ENCODE data around the gene ZWILCH.

DNA sequence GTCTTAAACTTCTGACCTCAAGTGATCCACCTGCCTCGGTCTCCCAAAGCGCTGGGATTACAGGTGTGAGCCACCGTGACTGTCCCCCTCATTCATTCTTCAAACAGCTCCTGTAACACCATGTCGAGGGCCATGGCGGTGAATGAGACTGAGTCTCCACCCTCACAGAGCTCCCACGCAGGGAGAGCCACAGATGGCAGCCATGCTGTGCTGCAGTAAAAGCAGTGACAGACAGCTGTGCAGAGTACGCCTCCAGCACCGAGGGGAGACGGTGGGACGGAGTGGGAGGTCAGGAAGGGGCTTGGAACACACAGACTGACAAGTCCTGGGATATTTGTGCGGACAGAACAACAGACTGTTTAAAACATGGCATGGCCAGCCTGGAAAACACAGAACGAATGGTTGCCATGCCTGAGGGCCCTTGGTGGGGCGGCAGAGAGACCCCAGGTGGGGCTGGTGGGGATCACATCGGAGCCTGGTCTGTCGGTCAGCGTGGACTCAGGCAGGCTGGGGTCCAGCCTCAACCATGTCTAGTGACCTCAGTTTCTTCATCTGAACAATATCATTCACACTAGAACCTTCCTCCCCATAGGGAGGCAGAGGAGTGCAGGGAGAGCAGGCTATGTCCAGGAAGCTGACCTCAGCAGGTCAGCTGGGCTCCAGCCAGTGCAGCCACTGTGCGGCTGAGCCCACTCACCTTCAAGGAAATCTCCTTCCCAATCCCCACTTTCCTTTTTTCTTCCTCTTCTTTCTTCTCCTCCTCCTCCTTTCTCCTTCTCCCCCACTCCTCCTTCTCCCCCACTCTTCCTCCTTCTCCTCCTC, 81.2 kb downstream of the ZWILCH start:
- TF ChIP-seq YY1 (IDR thresholded peaks at IDR 0.05; ENCODE audit: insufficient read depth, insufficient read length) (no peak), SUZ12 (IDR thresholded peaks at IDR 0.05; ENCODE audit: extremely low read depth, insufficient read depth, insufficient read length) (no peak)
